Measurements from ENCODE around the gene STOML2. TPM values are rescaled to one million over a fixed set of nuclear protein-coding genes. Genes with fewer than 3 reads are reported as not detected.

Gene STOML2
- total RNA-seq, 6 experiments from 2014 or later: 59.8 to 102 (median 69.3) TPM

GRCh38 chr9:35112257-35113020 is 9.5 kb upstream of the STOML2 start:
- ATAC-seq (no peak), DNase-seq (no peak)
- H3K4me1 ChIP-seq: peaks cover 0 to 39% (median 14%) of the 10 kb centered on the region in 4 donors
- TF ChIP-seq CTCF (IDR thresholded peaks at IDR 0.05) (no peak), POLR2A (IDR thresholded peaks at IDR 0.05) (no peak)
- no peaks in the 10 kb centered on the region for H3K9me3 ChIP-seq
- no peak overlapping the region for H3K4me3 ChIP-seq
- H3K27me3 ChIP-seq: no peaks in the 10 kb centered on the region
- H3K36me3 ChIP-seq: peaks cover 0 to 10% (median 3%) of the 10 kb centered on the region in 4 donors
- WGBS (ENCODE audit: insufficient coverage, low coverage, low lambda C conversion rate, missing lambda C conversion rate): 57% methylated on average over 3 of the region's 3 CpGs
- peak overlapping the region; percentile 41 to 76 (median 44) for H3K27ac ChIP-seq
- intact Hi-C loops (cut with DNase I): loop anchor here in 1 of 2 donors (10.0 kb wide), 1 partner anchor 152 kb away; no protein-coding TSS in a partner anchor

GRCh38 chr9:35111001-35111933 is 8.3 kb upstream of the STOML2 start:
- 4% methylated on average over 22 of the region's 57 CpGs for WGBS (ENCODE audit: insufficient coverage, low coverage, low lambda C conversion rate, missing lambda C conversion rate)
- TF ChIP-seq POLR2A (IDR thresholded peaks at IDR 0.05) (peak; percentile 69), CTCF (IDR thresholded peaks at IDR 0.05) (no peak)
- Histone ChIP-seq H3K9me3 (no peaks in the 10 kb centered on the region), H3K36me3 (peaks cover 0 to 21% (median 4%) of the 10 kb centered on the region in 4 donors), H3K4me3 (peak overlapping the region; percentile 70 to 95 (median 83)), H3K27me3 (no peaks in the 10 kb centered on the region), H3K27ac (peak overlapping the region; percentile 50 to 90 (median 62)), H3K4me1 (peaks cover 0 to 39% (median 13%) of the 10 kb centered on the region in 4 donors)
- intact Hi-C loops (cut with DNase I): loop anchor here in 1 of 2 donors (10.0 kb wide), 1 partner anchor 154 kb away; no protein-coding TSS in a partner anchor
- ATAC-seq: peak; percentile 64 to 78 (median 78)
- peak; percentile 98 to 99 (median 99) for DNase-seq

- Histone ChIP-seq H3K4me3 (peak overlapping the region; percentile 70 to 95 (median 83)), H3K36me3 (peaks cover 0 to 31% (median 8%) of the 10 kb centered on the region in 4 donors), H3K4me1 (peaks cover 0 to 39% (median 13%) of the 10 kb centered on the region in 4 donors), H3K9me3 (no peaks in the 10 kb centered on the region), H3K27ac (peak overlapping the region in 1 of 3 donors; percentile 90), H3K27me3 (no peaks in the 10 kb centered on the region)
- WGBS (ENCODE audit: insufficient coverage, low coverage, low lambda C conversion rate, missing lambda C conversion rate): 38% methylated on average over 2 of the region's 3 CpGs
- no peak for DNase-seq
- TF ChIP-seq CTCF (IDR thresholded peaks at IDR 0.05): no peak
- no peak for TF ChIP-seq POLR2A (IDR thresholded peaks at IDR 0.05)
- ATAC-seq: peak in 1 of 4 donors; percentile 4
- intact Hi-C loops (cut with DNase I): loop anchor here in 1 of 2 donors (10.0 kb wide), 1 partner anchor 154 kb away; no protein-coding TSS in a partner anchor
Measured at GRCh38 chr9:35110327-35110761, 7.4 kb upstream of the STOML2 start.

GRCh38 chr9:35108946-35109575 is 6.1 kb upstream of the STOML2 start:
- Histone ChIP-seq H3K4me1 (peaks cover 0 to 34% (median 13%) of the 10 kb centered on the region in 4 donors), H3K27me3 (no peaks in the 10 kb centered on the region), H3K9me3 (no peaks in the 10 kb centered on the region), H3K36me3 (peaks cover 0 to 42% (median 12%) of the 10 kb centered on the region in 4 donors), H3K27ac (no peak overlapping the region), H3K4me3 (no peak overlapping the region)
- no peak for ATAC-seq
- WGBS (ENCODE audit: insufficient coverage, low coverage, low lambda C conversion rate, missing lambda C conversion rate): 62% methylated on average over 6 of the region's 8 CpGs
- TF ChIP-seq CTCF (IDR thresholded peaks at IDR 0.05): no peak
- TF ChIP-seq POLR2A (IDR thresholded peaks at IDR 0.05): no peak
- no peak for DNase-seq
- intact Hi-C loops (cut with DNase I): no loop called here

Measured in right lobe of liver (tissue), 6 donors.